ENCODE data around the gene PRCD. TPM values are rescaled to one million over a fixed set of nuclear protein-coding genes. Genes with fewer than 3 reads are reported as not detected.

Gene PRCD
- total RNA-seq, 5 donors from 2014 or later (not counting 1 experiment from before 2014, with no cell fraction given), result 0.66 to 1.3 (median 0.92) TPM

DNA sequence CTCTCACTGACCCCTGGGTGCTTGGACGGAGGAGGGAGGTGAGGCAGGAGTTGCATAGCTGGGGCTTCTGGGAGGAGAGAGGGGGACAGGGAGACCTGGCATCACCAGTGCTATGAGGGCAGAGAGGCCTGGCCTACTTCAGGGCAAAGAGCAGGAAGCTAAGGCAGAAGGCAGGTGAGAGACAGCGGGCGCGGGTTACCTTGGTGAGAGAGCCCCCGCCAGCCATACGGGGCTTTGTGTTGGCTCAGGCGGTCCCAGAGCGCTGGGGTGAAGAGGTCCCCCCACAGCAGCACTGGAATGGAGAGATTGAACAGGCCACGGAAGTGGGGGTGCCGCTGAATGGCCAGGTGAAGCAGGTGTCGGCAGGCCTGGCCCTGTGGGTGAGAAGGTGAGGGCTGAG is 34.3 kb downstream of the PRCD start:
- Histone ChIP-seq H3K9me3 (no peaks in the 10 kb centered on the region), H3K36me3 (ENCODE audit: control insufficient read depth in 2 of 2, extremely low read depth in 1 of 2, insufficient read depth in 1 of 2, low read length in 1 of 2) (no peaks in the 10 kb centered on the region), H3K27ac (ENCODE audit: low read length) (no peak overlapping the region), H3K4me1 (ENCODE audit: control insufficient read depth in 1 of 2, extremely low read depth in 1 of 2, insufficient read depth in 2 of 2, low read length in 2 of 2) (no peaks in the 10 kb centered on the region), H3K27me3 (replicated peaks in 1 of 2; ENCODE audit: control insufficient read depth in 2 of 2, extremely low read depth in 1 of 2, insufficient read depth in 2 of 2, low read length in 1 of 2) (peaks cover 0 to 3% of the 10 kb centered on the region in 2 experiments), H3K4me3 (ENCODE audit: control insufficient read depth in 1 of 2, extremely low read depth in 1 of 2, low read length in 1 of 2) (no peak overlapping the region)
- no peaks in the 10 kb centered on the region for H3K4me1 Mint-ChIP-seq
- ChIA-PET POLR2A (no interaction called here), CTCF (no interaction called here)
- no peak for DNase-seq
- no peak for ATAC-seq (replicated peaks in 1 of 4)
- no peaks in the 10 kb centered on the region for H3K36me3 Mint-ChIP-seq
- 95% methylated on average over 8 of the region's 11 CpGs for WGBS (ENCODE audit: insufficient coverage)
- no peak overlapping the region for H3K4me3 Mint-ChIP-seq
- H3K27me3 Mint-ChIP-seq, result no peaks in the 10 kb centered on the region
- no peaks in the 10 kb centered on the region for H3K9me3 Mint-ChIP-seq
- no peak overlapping the region for H3K27ac Mint-ChIP-seq

GRCh38 chr17:76575570-76575969 is 35.7 kb downstream of the PRCD start:
- Histone ChIP-seq H3K4me1 (ENCODE audit: control insufficient read depth in 1 of 2, extremely low read depth in 1 of 2, insufficient read depth in 2 of 2, low read length in 2 of 2) (no peaks in the 10 kb centered on the region), H3K27ac (ENCODE audit: low read length) (no peak overlapping the region), H3K27me3 (replicated peaks in 1 of 2; ENCODE audit: control insufficient read depth in 2 of 2, extremely low read depth in 1 of 2, insufficient read depth in 2 of 2, low read length in 1 of 2) (no peaks in the 10 kb centered on the region), H3K4me3 (ENCODE audit: control insufficient read depth in 1 of 2, extremely low read depth in 1 of 2, low read length in 1 of 2) (no peak overlapping the region), H3K36me3 (ENCODE audit: control insufficient read depth in 2 of 2, extremely low read depth in 1 of 2, insufficient read depth in 1 of 2, low read length in 1 of 2) (no peaks in the 10 kb centered on the region), H3K9me3 (no peaks in the 10 kb centered on the region)
- ChIA-PET CTCF (no interaction called here), POLR2A (no interaction called here)
- ATAC-seq (replicated peaks in 1 of 4), result no peak
- Mint-ChIP-seq H3K4me3 (no peak overlapping the region), H3K4me1 (peaks cover 0 to 2% (median 0%) of the 10 kb centered on the region in 3 donors), H3K9me3 (no peaks in the 10 kb centered on the region), H3K27me3 (no peaks in the 10 kb centered on the region), H3K27ac (no peak overlapping the region), H3K36me3 (no peaks in the 10 kb centered on the region)
- no peak for DNase-seq
- 100% methylated on average over 1 of the region's 5 CpGs for WGBS (ENCODE audit: insufficient coverage)

GRCh38 chr17:76576189-76576588 is 36.3 kb downstream of the PRCD start:
- 87% methylated on average over 8 of the region's 9 CpGs for WGBS (ENCODE audit: insufficient coverage)
- H3K4me1 Mint-ChIP-seq, result peaks cover 0 to 2% (median 0%) of the 10 kb centered on the region in 3 donors
- Histone ChIP-seq H3K27me3 (replicated peaks in 1 of 2; ENCODE audit: control insufficient read depth in 2 of 2, extremely low read depth in 1 of 2, insufficient read depth in 2 of 2, low read length in 1 of 2) (no peaks in the 10 kb centered on the region), H3K36me3 (ENCODE audit: control insufficient read depth in 2 of 2, extremely low read depth in 1 of 2, insufficient read depth in 1 of 2, low read length in 1 of 2) (no peaks in the 10 kb centered on the region), H3K9me3 (no peaks in the 10 kb centered on the region), H3K4me1 (ENCODE audit: control insufficient read depth in 1 of 2, extremely low read depth in 1 of 2, insufficient read depth in 2 of 2, low read length in 2 of 2) (no peaks in the 10 kb centered on the region), H3K27ac (ENCODE audit: low read length) (no peak overlapping the region), H3K4me3 (ENCODE audit: control insufficient read depth in 1 of 2, extremely low read depth in 1 of 2, low read length in 1 of 2) (no peak overlapping the region)
- no peaks in the 10 kb centered on the region for H3K27me3 Mint-ChIP-seq
- ATAC-seq (replicated peaks in 1 of 4) (no peak), DNase-seq (no peak)
- ChIA-PET POLR2A (interaction anchor here in 1 of 2 donors (0.5 kb wide), 1 partner anchor 10 kb away, joined by 3 read pairs; no protein-coding TSS in a partner anchor), CTCF (no interaction called here)
- no peaks in the 10 kb centered on the region for H3K36me3 Mint-ChIP-seq
- no peaks in the 10 kb centered on the region for H3K9me3 Mint-ChIP-seq
- no peak overlapping the region for H3K27ac Mint-ChIP-seq
- no peak overlapping the region for H3K4me3 Mint-ChIP-seq

- H3K27ac Mint-ChIP-seq, result no peak overlapping the region
- WGBS (ENCODE audit: insufficient coverage), result 96% methylated on average over 4 of the region's 7 CpGs
- peaks cover 0 to 2% (median 0%) of the 10 kb centered on the region in 3 donors for H3K4me1 Mint-ChIP-seq
Measured at GRCh38 chr17:76577876-76578275, 38.0 kb downstream of the PRCD start.

DNA sequence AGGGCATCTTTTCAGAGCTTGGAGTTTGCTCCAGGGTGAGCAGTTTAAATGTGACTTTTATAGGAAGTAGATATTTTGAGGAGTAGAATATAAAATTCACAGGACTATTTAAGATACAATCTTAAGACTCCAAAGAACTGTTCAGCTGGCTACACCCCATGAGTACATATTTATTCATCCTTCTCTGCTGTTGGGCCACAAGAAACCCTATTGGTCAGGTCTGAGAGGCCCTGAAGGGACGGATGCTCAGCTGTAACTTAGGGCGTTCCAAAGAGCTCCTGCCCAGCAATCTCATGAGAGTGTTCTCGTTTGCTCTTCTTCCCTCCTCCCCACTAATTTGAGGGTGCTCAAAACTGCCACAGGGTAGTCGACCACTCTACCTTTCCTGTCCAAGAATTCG is 38.5 kb downstream of the PRCD start:
- Mint-ChIP-seq H3K27ac (no peak overlapping the region), H3K27me3 (peaks cover 4 to 5% of the 10 kb centered on the region in 2 donors), H3K36me3 (no peaks in the 10 kb centered on the region), H3K9me3 (no peaks in the 10 kb centered on the region), H3K4me1 (peaks cover 0 to 2% (median 0%) of the 10 kb centered on the region in 3 donors), H3K4me3 (no peak overlapping the region)
- DNase-seq (no peak), ATAC-seq (replicated peaks in 1 of 4) (no peak)
- Histone ChIP-seq H3K36me3 (ENCODE audit: control insufficient read depth in 2 of 2, extremely low read depth in 1 of 2, insufficient read depth in 1 of 2, low read length in 1 of 2) (no peaks in the 10 kb centered on the region), H3K27ac (ENCODE audit: low read length) (no peak overlapping the region), H3K4me1 (ENCODE audit: control insufficient read depth in 1 of 2, extremely low read depth in 1 of 2, insufficient read depth in 2 of 2, low read length in 2 of 2) (no peaks in the 10 kb centered on the region), H3K4me3 (ENCODE audit: control insufficient read depth in 1 of 2, extremely low read depth in 1 of 2, low read length in 1 of 2) (no peak overlapping the region), H3K27me3 (replicated peaks in 1 of 2; ENCODE audit: control insufficient read depth in 2 of 2, extremely low read depth in 1 of 2, insufficient read depth in 2 of 2, low read length in 1 of 2) (peaks cover 0 to 2% of the 10 kb centered on the region in 2 experiments), H3K9me3 (no peaks in the 10 kb centered on the region)
- 80% methylated on average over 1 of the region's 5 CpGs for WGBS (ENCODE audit: insufficient coverage)
- POLR2A ChIA-PET, result interaction anchor here in 1 of 2 donors (1.0 kb wide), 1 partner anchor 16 kb away, joined by 3 read pairs; no protein-coding TSS in a partner anchor
- CTCF ChIA-PET, result no interaction called here

More at GRCh38 chr17:76577876-76578275, 38.0 kb downstream of the PRCD start:
- no peak for DNase-seq
- Histone ChIP-seq H3K27ac (ENCODE audit: low read length) (no peak overlapping the region), H3K4me1 (ENCODE audit: control insufficient read depth in 1 of 2, extremely low read depth in 1 of 2, insufficient read depth in 2 of 2, low read length in 2 of 2) (no peaks in the 10 kb centered on the region), H3K4me3 (ENCODE audit: control insufficient read depth in 1 of 2, extremely low read depth in 1 of 2, low read length in 1 of 2) (no peak overlapping the region), H3K27me3 (replicated peaks in 1 of 2; ENCODE audit: control insufficient read depth in 2 of 2, extremely low read depth in 1 of 2, insufficient read depth in 2 of 2, low read length in 1 of 2) (peaks cover 0 to 2% of the 10 kb centered on the region in 2 experiments), H3K9me3 (no peaks in the 10 kb centered on the region), H3K36me3 (ENCODE audit: control insufficient read depth in 2 of 2, extremely low read depth in 1 of 2, insufficient read depth in 1 of 2, low read length in 1 of 2) (no peaks in the 10 kb centered on the region)
- CTCF ChIA-PET, result interaction anchor here in 1 of 2 donors (0.6 kb wide), 1 partner anchor 27 kb away, joined by 12 read pairs; no protein-coding TSS in a partner anchor
- no peak overlapping the region for H3K4me3 Mint-ChIP-seq
- peaks cover 4 to 5% of the 10 kb centered on the region in 2 donors for H3K27me3 Mint-ChIP-seq
- no peaks in the 10 kb centered on the region for H3K9me3 Mint-ChIP-seq
- no peak for ATAC-seq (replicated peaks in 1 of 4)
- no peaks in the 10 kb centered on the region for H3K36me3 Mint-ChIP-seq
- POLR2A ChIA-PET, result interaction anchor here (0.6 to 1.0 kb wide), 3 partner anchors 16 to 1418 kb away, joined by 3 to 6 read pairs (median 5); no protein-coding TSS in a partner anchor

DNA sequence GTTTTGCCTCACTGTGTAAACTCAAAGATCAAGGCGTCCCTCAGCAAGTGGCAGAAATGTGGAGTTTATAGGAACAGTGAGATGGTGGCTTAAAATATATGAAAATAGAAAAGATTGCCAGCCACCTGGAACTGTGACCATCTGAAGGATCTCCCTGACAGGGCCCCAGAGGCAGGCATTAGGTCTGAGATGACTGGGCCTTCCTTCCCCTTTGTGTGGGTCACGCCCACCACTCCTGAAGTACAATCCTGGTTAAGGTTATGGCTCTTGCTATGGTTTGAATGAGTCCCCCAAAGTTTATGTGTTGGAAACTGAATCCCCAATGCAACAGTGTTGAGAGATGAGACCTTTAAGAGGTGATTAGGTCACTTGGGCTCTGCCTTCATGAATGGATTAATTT is 39.4 kb downstream of the PRCD start:
- ATAC-seq (replicated peaks in 1 of 4), result no peak
- POLR2A ChIA-PET, result no interaction called here
- H3K9me3 ChIP-seq, result no peaks in the 10 kb centered on the region
- H3K36me3 Mint-ChIP-seq, result no peaks in the 10 kb centered on the region
- H3K9me3 Mint-ChIP-seq, result no peaks in the 10 kb centered on the region
- H3K27ac Mint-ChIP-seq, result no peak overlapping the region
- no peak overlapping the region for H3K4me3 ChIP-seq (ENCODE audit: control insufficient read depth in 1 of 2, extremely low read depth in 1 of 2, low read length in 1 of 2)
- H3K27me3 ChIP-seq (replicated peaks in 1 of 2; ENCODE audit: control insufficient read depth in 2 of 2, extremely low read depth in 1 of 2, insufficient read depth in 2 of 2, low read length in 1 of 2), result peaks cover 0 to 10% of the 10 kb centered on the region in 2 experiments
- H3K4me1 Mint-ChIP-seq, result peaks cover 0 to 4% (median 3%) of the 10 kb centered on the region in 3 donors
- no peak overlapping the region for H3K4me3 Mint-ChIP-seq
- CTCF ChIA-PET, result no interaction called here
- H3K27ac ChIP-seq (ENCODE audit: low read length), result no peak overlapping the region
- no CpG with 5 or more reads among the region's 2 CpGs for WGBS (ENCODE audit: insufficient coverage)
- H3K4me1 ChIP-seq (ENCODE audit: control insufficient read depth in 1 of 2, extremely low read depth in 1 of 2, insufficient read depth in 2 of 2, low read length in 2 of 2), result no peaks in the 10 kb centered on the region
- no peaks in the 10 kb centered on the region for H3K36me3 ChIP-seq (ENCODE audit: control insufficient read depth in 2 of 2, extremely low read depth in 1 of 2, insufficient read depth in 1 of 2, low read length in 1 of 2)
- peaks cover 9 to 10% of the 10 kb centered on the region in 2 donors for H3K27me3 Mint-ChIP-seq
- DNase-seq, result no peak

Data from T-cell (primary cell).